GM18873 (cell line): Measurements from ENCODE around the gene PRKN.

Source experiments
- ATAC-seq: cut with Tn5 transposase; IDR thresholded peaks from one replicate; pipeline ENCODE4 v1.9.1; 2021; ENCODE audit warnings: mild to moderate bottlenecking, moderate library complexity, moderate number of reproducible peaks; ENCODE audit not compliant: unreplicated experiment, low FRiP score

Gene PRKN

DNA sequence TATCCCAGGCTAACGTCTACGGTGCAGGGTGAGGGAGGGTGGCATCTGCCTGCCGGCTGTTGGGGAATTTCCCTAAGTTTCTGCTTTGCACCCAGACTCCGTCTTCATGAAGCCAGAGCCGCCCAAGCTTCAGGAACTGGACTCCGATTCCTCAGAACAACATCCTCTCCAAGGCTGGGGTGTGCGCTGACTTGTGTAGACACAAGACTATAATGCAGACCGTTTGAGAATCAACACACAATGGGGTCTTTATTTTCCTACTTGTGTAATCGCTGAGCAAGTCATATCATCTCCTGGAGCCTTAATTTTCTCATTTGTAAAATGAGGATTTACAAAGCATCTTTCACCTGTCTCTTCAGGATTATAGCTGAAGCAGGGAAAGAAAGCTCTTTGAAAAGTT, 1293.2 kb downstream of the PRKN start:
- ATAC-seq = no peak

DNA sequence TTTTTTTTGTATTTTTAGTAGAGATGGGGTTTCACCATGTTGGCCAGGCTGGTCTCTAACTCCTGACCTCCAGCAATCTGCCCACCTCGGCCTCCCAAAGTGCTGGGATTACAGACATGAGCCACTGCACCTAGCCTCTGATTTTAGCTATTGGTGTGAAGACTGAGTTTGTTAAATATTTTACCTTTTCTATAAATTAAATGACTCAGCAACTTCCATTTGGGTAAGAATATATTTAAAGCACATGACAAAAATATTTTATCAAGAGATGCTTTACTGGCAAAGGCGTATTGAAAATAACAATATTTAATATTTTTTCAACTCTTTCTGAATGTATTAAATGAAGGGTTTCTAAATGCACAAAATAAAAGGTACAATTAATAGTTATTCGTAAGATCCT, 1295.0 kb downstream of the PRKN start:
- ATAC-seq = no peak

DNA sequence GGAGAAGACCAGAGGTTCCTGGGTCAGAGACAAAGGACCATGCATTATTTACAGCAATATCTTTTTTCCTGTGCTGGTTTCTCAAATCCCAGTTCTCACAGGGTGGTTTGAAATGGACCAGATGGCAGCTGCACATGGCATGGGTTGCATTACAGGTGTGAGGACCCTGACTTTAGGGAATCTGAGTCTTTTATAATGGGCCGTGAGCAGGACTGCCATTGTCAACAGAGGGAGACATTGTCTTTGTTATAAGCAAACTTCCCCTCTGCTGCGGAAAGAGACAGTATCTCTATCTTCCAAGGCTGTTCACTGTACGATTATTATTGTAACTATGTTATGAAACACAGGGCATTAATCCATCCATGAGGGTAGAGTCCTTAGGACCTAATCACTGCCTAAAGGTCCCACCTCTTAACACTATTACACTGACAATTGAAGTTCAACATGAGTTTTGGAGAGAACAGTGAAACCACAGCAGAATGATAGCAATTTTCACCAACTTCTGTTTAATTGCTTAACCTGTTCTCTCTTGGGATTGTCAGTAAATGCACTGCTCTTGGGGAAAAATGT, 1297.6 kb downstream of the PRKN start:
- no peak for ATAC-seq

DNA sequence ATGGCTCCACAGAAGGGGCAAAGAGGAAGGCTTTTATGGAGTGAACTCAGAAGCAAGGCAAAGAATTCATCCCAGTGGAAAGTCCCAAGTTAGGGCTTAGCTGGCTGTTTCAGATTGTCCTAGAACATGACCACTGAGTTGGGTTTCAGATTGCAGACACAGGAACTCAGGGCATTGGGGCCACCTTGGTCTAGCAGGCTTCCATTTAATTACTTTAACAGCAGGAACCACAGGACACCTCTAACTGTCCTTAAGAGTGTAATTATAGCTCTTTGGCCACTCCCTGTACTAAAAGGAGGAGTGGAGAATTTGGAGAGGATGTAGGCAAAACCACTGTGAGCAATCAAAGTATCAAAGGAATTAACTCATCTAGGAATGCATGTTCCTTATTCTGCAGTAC, 1303.1 kb downstream of the PRKN start:
- no peak for ATAC-seq

DNA sequence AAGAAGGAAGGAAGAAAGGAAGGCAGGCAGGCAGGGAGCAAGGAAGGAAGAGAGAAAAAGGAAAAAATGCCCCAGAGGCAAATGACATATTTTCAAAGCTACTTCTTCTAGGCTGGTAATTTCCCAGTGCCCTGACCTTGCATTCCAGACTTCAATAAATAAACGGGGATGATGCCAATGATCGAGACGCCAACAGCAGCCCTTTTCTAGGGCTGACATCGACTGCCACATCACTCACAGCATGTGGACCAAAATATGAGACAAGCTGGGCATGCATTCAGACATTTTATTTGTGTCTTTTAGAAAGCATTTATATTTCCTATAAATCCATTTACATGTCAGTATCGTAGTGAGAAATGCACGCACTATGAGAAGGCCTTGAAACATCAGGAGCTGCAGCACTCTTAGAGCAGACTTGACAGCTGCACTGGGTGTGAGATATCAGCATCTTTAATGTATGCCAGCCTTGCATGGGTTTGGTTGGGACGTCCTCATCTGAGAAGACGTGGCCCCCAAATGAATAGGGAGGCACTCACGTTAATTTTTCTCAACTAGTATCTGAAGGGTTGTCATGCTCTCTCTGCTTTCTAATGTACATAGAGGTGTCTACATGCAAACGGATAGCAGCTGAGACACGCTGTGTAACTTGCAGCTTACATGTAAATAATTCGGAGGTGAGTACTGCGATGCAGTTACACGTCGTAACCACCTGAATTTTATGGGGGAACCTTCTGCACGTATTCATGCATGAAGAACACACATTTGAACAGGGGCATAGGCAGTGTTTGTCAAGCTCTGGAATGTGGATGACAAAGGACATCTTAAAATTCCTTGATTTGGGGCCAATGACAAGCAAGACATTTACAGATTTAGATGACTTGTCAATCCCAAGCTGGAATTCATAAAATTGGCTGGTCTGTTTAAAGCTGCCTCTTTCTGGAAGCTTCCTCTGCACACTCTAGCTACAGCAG, 1304.6 kb downstream of the PRKN start:
- no peak for ATAC-seq

DNA sequence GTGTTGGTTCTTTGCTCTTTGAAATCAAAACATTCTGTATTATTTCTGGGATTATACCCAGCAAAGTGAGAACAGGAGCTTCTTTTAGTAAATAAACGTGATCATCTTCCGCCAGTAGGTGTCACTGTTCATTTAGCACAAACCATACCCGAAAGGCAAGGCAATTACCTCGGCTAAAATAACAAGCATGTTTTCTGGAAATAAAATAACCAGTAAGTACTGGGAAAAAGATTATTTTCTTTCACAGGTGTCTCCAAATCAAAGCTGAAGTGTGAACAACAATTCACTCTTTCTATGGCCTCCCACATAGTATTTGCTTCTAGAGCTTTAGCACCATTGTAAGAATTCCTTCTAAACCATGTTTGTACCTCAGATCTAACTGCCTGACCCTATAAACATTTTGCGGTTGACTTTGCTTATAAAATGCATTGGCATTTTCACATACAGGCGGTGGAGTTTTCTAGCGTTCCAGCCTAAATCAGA, 1309.1 kb downstream of the PRKN start:
- no peak for ATAC-seq

DNA sequence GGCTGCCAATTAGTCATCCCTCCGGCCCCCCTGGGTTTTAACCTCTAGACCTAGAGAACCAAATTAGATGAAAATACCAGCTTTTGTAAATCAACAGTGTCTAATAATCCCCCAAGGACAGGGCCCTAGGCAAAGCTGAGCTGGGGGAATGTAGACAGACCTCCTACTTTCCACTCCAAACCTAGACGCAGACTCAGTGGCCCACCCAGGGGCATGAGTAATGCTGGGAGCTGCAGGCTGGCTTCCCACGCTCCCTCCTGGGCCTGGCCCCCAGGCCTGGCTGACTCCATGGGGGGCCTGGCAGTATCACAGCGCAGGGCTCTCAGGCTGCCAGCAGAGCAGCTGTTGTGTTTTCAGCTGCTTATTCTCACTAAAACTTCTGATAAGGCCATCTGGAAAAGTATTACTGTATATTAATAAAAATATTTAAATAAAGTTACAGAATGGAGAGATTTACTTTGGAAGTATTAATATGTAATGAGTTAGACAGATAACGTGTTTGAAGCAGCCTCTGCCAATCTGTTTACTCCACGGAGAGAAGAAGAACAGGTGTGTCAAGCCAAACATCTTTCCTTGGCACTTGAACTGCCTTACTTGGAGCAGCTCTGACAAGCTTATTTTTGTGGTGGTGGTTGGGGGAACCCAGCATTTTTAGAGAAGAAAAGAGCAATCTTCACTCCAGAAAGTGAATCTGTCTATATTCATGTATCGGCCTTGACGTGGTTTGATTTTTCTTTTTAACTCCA, 1309.7 kb downstream of the PRKN start:
- ATAC-seq = no peak

DNA sequence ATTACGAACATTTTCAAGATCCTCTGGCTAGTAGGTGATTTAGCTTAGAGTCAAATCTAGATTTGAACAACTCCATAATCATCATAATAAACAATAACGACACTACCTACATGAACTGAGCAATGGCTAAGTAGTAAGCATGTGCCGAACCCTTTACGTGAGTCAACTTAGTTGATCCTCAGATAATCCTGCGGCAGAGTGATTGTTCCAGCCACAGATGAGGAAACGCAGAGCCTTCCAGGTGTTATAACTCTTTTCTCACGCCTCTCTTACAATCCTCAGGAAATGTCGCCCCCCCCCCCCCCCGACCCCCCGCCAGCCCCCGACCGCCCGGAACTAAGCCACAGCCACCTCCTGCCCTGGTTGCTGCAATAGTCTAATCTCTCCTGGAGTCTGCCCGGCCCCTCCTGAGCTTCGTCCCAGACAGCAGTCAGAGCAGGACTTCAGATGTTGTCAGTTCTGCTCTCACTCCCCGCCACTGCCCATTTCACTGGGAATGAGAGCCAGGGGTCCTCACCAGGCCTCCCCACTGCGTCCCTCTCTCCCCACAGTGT, 1312.2 kb downstream of the PRKN start:
- ATAC-seq = no peak

DNA sequence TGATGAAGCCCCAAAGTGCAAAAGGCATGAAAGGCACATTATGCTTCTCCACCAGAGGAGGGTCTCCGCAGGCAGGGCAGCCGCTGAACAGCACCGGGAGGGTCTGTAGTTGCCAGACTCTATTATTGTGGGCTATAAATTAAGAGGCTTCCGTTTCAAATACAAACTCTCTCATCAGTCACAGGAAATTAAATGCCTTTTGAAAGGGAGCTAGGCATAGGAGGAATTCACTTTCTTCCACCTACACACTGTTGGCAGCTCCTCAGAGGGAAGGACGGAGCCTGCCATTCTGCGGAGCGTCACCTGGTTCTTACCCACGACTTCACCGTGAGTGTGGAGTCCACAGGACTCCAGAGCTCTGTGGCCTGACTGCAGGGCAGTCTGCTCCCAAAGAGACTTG, 1312.9 kb downstream of the PRKN start:
- no peak for ATAC-seq

DNA sequence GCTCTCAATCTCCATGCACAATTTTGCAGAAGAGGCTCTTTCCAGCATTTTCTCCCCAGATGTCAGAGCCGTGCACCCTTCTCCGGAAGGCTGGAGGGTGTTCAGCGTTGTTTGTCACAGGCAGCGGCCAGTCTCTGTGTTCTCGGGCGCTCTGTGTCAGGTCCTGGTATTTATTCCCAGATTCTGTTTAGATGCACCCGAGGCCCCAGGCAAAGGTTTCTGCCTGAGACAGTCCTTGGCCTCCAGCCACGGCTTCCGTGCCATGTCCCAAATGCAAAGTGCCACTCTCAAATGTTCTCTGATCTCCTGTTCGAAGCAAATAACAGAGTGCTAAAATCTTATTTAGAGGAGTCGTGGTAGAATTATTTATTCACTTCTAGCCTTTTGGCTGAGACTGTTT, 1313.4 kb downstream of the PRKN start:
- ATAC-seq = no peak

DNA sequence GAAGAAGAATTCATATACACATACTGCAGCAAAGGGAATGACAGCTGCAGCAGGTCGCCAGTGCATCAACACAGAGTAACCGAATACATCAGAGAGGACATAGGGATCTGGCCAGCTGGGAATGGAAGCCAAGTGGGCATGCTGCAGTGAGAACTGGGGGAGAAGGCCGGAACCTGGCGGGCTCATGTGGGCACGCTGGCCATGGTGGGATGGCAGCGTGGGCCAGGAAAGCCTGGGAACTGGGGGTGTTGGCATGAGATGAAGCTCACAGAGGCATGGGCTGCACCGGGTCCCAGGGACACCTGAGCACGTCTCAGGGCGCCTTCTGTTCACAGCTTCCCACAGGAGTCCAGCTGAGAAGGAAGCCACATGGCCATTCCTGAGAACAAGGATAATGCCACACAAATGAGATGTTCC, 1314.2 kb downstream of the PRKN start:
- ATAC-seq = no peak

DNA sequence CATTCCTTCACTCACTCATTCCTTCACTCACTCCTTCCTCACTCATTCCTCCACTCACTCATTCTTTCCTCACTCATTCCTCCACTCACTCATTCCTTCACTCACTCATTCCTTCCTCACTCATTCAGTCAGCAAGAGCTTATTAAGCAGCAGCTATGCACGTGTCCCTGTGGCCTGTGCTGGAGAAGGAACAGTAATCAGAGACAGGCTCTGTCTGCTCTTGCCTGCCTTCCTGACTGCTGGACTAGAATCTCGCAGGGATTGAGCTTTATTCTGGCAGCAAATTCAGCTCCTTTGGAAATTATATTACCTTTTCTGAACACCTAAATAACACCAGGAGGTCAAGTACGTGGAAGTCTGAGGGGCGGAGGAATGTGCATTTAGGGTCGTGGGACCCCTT, 1314.8 kb downstream of the PRKN start:
- ATAC-seq = no peak

DNA sequence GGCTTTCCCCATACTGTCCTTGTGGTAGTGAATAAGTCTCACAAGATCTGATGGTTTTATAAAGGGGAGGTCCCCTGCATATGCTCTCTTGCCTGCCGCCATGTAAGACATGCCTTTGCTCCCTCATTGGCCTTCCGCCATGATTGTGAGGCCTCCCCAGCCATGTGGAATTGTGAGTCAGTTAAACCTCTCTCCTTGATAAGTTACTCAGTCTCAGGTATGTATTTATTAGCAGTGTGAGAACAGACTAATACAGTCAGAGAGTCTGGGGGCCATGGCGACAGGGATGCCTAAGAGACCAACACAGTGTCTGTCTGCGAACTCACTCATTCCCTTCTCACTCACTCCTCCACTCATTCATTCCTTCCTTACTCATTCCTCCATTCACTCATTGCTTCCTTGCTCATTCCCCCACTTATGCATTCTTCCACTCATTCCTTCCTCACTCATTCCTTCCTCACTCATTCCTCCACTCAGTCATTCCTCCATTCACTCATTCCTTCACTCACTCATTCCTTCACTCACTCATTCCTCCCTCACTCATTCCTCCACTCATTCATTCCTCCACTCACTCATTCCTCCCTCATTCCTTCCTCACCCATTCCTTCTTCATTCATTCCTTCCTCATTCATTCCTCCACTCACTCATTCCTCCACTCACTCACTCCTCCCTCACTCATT, 1316.2 kb downstream of the PRKN start:
- ATAC-seq = no peak

DNA sequence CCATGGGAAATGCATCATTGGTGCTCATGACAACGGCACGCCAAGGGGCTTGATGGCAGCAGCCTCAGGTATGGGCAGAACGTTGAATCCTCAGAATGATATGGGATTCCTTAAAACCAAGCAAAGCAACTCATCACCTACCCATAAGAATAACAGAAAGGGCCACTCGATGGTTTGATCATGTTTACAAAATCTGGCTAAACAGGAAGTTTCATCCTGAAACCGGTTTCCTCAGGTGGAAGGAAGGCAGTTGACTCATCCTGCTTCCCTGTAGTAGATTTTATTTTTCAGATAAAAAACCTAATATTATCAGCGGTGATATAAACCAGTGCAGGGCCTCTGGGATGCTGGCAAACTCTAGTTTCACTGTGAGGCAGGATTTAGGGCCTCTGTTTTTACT, 1316.8 kb downstream of the PRKN start:
- ATAC-seq = no peak

DNA sequence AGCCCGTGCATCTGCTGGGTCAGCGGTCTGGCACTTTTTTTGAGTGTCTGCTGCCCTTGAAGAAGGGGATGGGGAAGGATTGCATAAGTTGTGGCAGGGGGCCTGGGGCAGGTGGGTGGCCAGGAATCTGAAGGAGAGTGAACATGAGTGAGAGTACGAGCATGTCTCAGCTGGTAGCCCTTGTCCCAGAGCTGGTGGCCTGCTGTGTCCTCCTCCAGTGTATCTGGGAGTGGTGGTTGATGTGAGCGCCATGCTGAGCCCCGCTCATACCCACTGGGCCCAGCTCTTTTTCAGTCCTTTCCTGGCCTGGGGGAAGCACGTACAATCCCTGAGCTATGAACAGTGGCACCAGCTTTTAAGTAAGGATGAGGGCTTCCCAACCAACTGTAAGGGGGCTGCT, 1317.5 kb downstream of the PRKN start:
- no peak for ATAC-seq

DNA sequence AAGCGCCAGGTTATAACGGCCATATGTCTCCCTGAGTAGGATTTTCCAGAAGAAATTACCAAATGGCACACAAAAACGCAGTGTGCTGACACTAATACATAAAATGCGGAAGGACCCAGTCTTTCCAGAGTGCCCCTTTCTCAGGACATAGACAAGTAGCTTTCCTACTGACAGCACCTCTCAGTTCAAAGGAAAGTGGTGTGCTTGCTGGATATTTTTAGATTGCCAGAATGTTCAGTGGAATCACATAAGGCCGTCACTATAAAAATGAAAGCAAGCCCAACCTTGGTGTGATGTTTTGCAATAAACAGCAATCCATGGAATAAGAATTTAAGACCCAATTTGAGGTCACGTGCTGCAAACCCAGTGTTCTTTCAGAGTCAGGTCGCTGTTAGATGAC, 1318.2 kb downstream of the PRKN start:
- ATAC-seq = no peak

DNA sequence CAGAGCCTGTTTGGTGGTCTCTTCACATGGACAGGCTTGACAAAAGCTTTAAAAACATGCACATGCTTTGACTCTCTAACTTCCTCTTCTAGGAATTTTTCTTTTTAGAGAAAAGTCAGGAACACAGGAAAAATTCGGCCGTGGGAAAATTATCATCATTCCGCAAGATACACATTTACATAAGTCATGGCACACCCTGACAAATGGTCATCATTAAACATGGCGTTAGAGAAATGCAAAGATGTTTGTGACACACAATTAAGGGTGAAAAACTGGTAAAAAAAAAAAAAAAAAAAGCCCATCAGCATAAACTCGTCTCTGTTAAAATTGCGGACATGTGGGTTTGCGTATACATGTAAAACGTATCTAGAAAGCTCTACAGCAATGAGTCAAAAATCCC, 1319.5 kb downstream of the PRKN start:
- ATAC-seq = no peak

DNA sequence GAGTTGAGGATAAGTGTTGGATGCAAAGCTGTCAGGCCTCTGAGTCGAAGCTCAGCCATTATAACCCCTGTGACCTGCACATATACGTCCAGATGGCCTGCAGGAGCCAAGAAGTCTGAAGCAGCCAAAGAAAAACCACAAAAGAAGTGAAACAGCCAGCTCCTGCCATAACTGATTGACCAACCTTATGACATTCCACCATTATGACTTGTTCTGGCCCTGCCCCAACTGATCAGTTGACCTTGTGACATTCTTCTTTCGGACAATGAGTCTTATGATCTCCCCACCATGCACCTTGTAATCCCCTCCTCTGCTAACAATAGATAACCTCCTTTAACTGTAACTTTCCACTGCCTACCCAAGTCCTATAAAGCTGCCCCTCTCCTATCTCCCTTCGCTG, 1320.0 kb downstream of the PRKN start:
- peak; percentile 45 for ATAC-seq

DNA sequence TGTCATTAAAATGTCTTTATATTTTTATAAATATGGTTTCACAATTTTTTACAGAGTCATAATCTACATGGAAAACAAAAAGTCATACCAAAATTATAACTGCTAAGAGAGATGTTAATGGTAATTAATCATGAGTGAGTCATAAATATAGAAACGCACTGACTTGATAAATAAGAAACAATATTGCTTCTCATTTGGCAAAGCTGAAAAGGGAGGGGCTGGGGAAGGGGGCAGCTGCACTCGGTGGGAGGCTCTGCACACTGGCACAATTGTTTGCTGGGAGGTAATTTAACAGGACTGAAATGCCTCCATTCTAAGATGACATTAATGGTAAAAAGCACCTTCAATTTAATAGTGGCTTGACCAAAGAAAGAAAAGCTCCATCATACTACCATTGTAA, 1320.5 kb downstream of the PRKN start:
- no peak for ATAC-seq

DNA sequence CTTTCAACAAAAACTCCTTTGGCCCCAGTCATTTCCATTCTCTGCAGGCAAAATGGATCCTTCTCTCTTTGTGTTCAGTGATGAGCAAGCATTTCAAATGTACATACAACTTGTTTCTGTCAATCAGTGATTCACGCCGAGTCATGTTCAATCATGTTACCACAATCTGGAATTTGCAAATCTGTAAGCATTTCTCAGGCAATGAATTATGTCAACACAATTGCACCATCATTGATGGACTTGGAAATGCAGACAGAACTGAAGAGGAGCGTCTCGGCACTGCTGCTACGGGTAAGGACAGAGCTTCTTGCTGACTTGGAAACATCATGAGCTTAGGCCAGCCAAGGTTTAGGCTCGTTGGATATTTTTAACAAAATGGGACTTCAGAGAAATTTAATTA, 1320.9 kb downstream of the PRKN start:
- ATAC-seq = no peak
